Osteoblast (primary cell): ENCODE results near the gene MGMT. TPM values are rescaled to one million over a fixed set of nuclear protein-coding genes. Genes with fewer than 3 reads are reported as not detected.

Experiments used
- DNase-seq: peaks from one replicate; pipeline ENCODE4 v3.0.0; 2011; ENCODE audit warnings: low spot score, mixed read lengths; ENCODE audit not compliant: insufficient read length; ENCODE audit errors: missing footprints
- H2AFZ ChIP-seq: 2 replicates; pipeline ENCODE4 v1.6.0; 2011; ENCODE audit warnings: mild to moderate bottlenecking, low read length
- H3K27ac ChIP-seq: 2 replicates; pipeline ENCODE4 v1.5.1; 2011; ENCODE audit warnings: mild to moderate bottlenecking, low read depth, low read length, moderate library complexity
- H3K27me3 ChIP-seq: 2 replicates; pipeline ENCODE4 v1.6.0; 2012; ENCODE audit warnings: mild to moderate bottlenecking, control low read depth, inconsistent platforms, low read length, moderate library complexity; ENCODE audit not compliant: insufficient read depth
- H3K36me3 ChIP-seq: 2 replicates; pipeline ENCODE4 v1.5.1; 2011; ENCODE audit warnings: mild to moderate bottlenecking, low read length, control low read depth, moderate library complexity; ENCODE audit not compliant: insufficient read depth
- H3K4me1 ChIP-seq: 2 replicates; pipeline ENCODE4 v1.5.1; 2011; ENCODE audit warnings: mild to moderate bottlenecking, low read length, control low read depth, moderate library complexity; ENCODE audit not compliant: insufficient read depth
- H3K4me2 ChIP-seq: 2 replicates; pipeline ENCODE4 v1.6.0; 2011; ENCODE audit warnings: mild to moderate bottlenecking, low read length; ENCODE audit not compliant: insufficient read depth
- H3K4me3 ChIP-seq: fragments of 200-600 bp; sonication (generic); 3 replicates; pipeline ENCODE4 v1.5.1; 2012; ENCODE audit warnings: mild to moderate bottlenecking, low read length, inconsistent platforms; ENCODE audit not compliant: insufficient read depth
- H3K79me2 ChIP-seq: 2 replicates; pipeline ENCODE4 v1.6.0; 2012; ENCODE audit warnings: mild to moderate bottlenecking, low read length, control low read depth, inconsistent platforms; ENCODE audit not compliant: insufficient read depth
- H3K9me3 ChIP-seq: 2 replicates; pipeline ENCODE4 v1.5.1; 2011; ENCODE audit warnings: low read depth, low read length, control low read depth
- H4K20me1 ChIP-seq: 2 replicates; pipeline ENCODE4 v1.6.0; 2012; ENCODE audit warnings: mild to moderate bottlenecking, low read length, control low read depth; ENCODE audit not compliant: insufficient read depth
- total RNA-seq: library from RNA; depleted of rRNA; stranded (reverse); fragments of >200 nt; gene quantifications from 2 replicates; pipeline ENCODE4 v1.2.3, GENCODE V29; 2012
- TF ChIP-seq, protein P1 (sequence below): IDR thresholded peaks from 2 replicates; pipeline ENCODE4 v1.5.1; 2011; ENCODE audit warnings: mild to moderate bottlenecking, low read depth, low read length, moderate library complexity; ENCODE audit errors: extremely low read depth

The MGMT gene
- total RNA-seq, 1 donor = 21.0 TPM

DNA sequence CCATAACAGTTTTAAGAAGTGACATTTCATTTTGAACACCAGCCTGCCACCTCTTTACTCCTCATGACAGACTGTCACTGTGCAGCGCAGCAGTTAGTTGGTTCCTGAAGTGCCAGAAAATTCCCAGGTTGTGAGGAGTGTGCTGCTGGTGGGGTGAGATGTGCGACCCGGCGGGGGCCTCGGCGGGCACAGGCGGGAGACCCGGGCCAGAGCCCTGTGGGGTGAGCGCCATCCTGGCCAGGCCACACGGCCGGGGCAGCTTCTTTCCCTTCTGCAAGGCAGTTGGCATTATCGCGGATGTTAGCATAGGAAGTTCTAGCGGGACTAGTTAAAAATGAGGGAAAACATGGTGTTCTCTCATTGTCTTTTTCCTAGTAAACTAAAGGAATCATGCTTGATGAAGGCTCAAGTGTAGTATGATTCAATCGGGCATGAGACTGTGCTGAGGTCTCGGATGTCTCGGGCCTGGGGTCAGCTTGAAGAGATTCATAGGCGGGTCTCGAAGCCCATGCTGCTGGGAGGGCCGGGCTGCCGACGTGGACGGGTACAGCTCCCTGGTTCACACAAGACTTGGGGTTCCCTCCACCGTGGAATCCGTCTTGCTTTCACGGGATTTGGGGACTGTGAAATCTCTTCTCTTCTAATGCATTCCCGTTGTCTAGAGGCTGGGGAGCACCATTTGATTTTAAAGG lies 56.1 kb downstream of the MGMT start:
- Histone ChIP-seq H3K36me3 (no peaks in the 10 kb centered on the region), H3K9me3 (no peaks in the 10 kb centered on the region), H2AFZ (no peak overlapping the region), H3K79me2 (no peaks in the 10 kb centered on the region), H3K4me3 (no peak overlapping the region), H3K4me2 (no peak overlapping the region), H3K27ac (no peak overlapping the region), H4K20me1 (peaks cover 34% of the 10 kb centered on the region), H3K4me1 (peaks cover 11% of the 10 kb centered on the region), H3K27me3 (no peaks in the 10 kb centered on the region)
- TF ChIP-seq, protein P1, sequence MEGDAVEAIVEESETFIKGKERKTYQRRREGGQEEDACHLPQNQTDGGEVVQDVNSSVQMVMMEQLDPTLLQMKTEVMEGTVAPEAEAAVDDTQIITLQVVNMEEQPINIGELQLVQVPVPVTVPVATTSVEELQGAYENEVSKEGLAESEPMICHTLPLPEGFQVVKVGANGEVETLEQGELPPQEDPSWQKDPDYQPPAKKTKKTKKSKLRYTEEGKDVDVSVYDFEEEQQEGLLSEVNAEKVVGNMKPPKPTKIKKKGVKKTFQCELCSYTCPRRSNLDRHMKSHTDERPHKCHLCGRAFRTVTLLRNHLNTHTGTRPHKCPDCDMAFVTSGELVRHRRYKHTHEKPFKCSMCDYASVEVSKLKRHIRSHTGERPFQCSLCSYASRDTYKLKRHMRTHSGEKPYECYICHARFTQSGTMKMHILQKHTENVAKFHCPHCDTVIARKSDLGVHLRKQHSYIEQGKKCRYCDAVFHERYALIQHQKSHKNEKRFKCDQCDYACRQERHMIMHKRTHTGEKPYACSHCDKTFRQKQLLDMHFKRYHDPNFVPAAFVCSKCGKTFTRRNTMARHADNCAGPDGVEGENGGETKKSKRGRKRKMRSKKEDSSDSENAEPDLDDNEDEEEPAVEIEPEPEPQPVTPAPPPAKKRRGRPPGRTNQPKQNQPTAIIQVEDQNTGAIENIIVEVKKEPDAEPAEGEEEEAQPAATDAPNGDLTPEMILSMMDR = no peak
- DNase-seq = peak; percentile 26

DNA sequence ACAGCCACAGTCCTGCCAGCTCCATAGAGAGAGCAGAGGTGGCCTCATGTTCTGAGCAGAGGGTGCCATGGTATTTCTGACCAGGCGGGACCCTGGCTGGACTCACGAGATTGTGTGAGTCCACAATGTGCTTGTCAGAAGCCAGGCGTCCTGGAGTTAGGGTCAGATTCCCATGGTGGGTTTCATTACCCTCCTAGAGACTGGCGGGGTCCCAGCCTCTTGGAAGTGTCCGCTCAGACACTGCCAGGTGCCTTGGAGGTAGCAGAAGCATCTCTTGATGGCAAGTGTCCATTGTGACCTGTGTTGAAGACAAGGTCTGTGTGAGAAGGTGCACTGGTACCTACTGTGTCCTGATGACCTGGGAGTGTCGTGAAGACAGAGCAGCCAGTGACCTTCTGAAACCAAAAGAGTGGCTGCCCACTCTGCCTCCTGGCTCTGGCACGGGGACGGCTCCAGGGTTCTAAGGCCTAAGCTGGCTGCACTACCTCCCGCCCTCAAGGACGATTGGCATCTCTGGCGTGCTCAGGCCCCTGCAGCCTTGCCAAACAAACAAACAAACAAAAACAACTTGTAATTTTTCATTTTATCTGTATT lies 56.8 kb downstream of the MGMT start:
- Histone ChIP-seq H3K27ac (no peak overlapping the region), H3K4me3 (no peak overlapping the region), H3K27me3 (no peaks in the 10 kb centered on the region), H3K36me3 (no peaks in the 10 kb centered on the region), H3K4me2 (no peak overlapping the region), H4K20me1 (peaks cover 34% of the 10 kb centered on the region), H3K9me3 (no peaks in the 10 kb centered on the region), H3K79me2 (no peaks in the 10 kb centered on the region), H3K4me1 (peaks cover 11% of the 10 kb centered on the region), H2AFZ (no peak overlapping the region)
- DNase-seq = peak; percentile 64
- TF ChIP-seq, protein P1 = no peak

DNA sequence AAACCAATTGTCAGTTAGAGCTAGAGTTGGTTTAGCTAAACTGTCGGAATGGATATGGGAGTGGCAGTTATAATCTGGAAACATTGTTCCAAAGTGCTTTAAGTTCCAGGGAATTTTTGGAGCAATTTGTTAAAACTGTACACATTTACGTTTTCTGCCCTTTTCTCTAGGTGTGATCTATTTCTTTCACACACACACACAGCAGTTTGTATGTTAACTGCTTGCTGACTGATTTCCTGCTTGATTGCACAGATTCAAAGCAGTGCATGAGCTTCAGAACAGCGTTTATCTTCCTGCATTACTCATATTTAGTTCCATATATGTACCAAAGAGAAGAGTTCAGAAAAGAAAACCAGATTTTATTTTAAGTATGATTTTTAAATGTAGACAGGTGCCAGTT lies 57.9 kb downstream of the MGMT start:
- DNase-seq = peak; percentile 50
- Histone ChIP-seq H3K4me3 (no peak overlapping the region), H3K9me3 (no peaks in the 10 kb centered on the region), H3K4me1 (peaks cover 11% of the 10 kb centered on the region), H3K36me3 (no peaks in the 10 kb centered on the region), H3K79me2 (no peaks in the 10 kb centered on the region), H3K4me2 (peak overlapping the region; percentile 75), H4K20me1 (peaks cover 34% of the 10 kb centered on the region), H3K27me3 (no peaks in the 10 kb centered on the region), H2AFZ (no peak overlapping the region), H3K27ac (no peak overlapping the region)
- TF ChIP-seq, protein P1 = no peak

DNA sequence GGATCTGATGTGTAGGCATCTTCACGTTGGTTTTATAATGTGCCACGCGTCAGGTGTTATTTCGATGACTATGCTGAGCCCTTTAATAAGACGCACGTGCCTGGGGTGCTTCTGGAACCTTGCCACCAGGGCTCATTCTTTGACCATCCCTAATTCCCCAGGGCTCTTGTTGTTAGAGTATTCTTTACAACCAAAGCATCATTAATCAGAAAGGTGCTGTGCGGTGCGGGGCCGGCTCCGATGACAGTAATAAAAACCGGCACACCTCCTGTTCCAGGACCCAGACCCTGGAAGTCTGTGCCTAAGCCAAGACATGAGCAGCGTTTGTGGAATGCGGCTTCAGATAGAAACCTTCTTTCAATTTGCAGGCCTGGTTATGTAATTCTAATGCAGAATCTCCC lies 58.4 kb downstream of the MGMT start:
- Histone ChIP-seq H3K79me2 (no peaks in the 10 kb centered on the region), H2AFZ (no peak overlapping the region), H3K9me3 (no peaks in the 10 kb centered on the region), H3K27ac (no peak overlapping the region), H3K4me2 (peak overlapping the region; percentile 75), H3K4me3 (peak overlapping the region; percentile 34), H3K36me3 (no peaks in the 10 kb centered on the region), H3K4me1 (peaks cover 11% of the 10 kb centered on the region), H4K20me1 (peaks cover 33% of the 10 kb centered on the region), H3K27me3 (no peaks in the 10 kb centered on the region)
- TF ChIP-seq, protein P1 = no peak
- DNase-seq = peak; percentile 97
